ENCODE data around the gene PTPN12.

PTPN12 gene

DNA sequence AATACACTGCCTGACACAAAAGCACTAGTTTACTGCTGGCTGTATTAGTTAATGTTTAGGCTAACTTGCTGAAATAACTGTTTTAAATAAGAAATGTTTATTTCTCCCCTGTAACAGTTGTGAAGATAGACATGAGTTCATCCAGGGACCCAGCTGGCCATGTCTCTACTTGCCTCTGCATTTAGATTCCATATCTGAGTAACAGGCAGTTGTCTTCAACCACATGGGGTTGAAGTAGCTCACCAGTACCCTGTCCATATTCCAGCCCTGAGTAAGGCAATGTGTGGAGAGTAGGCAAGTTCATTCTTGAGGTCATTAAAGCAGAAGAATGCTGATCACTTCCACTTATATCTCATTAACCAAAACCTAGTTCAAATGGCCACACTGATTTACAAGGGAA lies 128.1 kb downstream of the PTPN12 start:
- DNase-seq, result no peak

DNA sequence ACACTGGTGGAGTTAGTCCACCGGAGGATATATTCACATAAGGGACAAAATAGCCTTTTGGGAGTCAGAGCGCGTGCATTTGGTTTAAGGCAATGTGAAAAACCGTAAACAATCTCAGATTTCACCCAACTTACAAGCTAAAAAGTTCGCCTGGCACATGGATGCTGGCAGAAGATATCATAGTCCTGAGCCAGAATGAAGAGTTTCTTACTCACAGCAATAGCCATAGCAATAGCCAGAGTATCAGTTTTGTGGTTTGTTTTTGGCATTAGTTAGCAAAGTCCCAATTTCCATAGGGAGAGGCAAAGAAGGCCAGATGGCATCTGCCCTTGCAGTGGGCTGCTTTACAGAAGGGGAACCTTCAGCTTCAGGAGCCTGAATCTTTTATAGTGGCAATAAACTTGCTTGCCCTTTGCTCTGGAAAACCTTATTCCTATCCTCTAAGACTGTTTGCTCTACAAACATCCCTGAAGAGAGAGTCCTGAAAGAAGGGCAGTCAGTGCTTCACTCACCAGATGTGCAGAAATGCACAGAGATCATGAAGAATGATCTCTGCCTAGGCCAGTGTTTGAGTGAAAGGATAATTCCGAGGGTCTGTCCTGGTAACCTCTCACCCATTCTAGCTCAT lies 130.5 kb downstream of the PTPN12 start:
- DNase-seq, result no peak

DNA sequence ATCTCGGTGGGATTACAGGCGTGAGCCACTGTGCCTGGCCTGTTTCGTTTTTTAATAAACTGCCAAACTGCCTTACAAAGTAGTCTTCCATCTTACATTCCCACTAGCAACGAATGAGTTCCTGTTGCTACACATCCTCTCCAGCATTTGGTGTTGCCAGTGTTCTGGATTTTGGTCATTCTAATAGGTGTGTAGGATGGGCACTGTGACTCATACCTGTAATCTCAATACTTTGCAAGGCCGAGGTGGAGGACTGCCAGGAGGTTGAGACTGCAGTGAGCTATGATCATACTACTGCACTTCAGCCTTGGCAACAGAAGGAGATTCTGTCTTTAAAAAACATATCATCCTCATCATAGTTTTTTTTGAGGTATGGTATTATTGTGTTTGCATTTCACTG lies 137.8 kb downstream of the PTPN12 start:
- no peak for DNase-seq

DNA sequence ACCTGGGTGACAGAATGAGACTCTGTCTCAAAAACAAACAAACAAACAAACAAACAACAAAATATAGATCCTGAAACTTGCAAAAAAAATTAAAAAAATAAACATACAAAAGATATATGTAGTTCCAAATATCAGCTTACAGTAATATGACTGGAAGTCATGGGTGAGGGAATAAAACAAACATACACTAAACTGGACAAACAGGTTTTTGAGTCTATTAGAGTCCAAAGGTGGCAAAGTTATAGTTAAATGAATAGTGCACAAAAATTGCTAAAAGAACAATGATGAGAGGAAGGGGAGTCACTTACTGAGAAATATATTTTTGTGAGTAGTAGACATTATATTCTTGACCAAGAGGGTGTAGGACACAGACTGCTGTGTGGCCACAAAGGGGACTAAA lies 142.5 kb downstream of the PTPN12 start:
- peak; percentile 38 for DNase-seq

DNA sequence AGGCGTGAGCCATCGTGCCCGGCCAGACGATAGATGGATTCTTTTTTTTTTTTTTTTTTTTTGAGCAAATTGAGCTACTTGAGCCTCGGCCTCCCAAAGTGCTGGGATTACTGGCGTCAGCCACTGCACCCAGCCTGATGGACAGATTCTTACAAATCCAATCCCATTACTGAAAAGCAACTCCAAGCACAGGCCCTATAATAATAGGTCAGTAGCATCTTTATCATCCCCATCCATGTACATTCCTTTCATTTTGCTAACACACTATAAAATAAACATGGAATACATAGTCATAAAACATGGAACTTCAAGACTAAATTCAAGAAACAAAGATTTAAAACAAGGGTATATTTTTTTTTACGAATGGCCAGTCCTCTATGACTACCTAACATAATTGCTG lies 143.2 kb downstream of the PTPN12 start:
- DNase-seq, result no peak

DNA sequence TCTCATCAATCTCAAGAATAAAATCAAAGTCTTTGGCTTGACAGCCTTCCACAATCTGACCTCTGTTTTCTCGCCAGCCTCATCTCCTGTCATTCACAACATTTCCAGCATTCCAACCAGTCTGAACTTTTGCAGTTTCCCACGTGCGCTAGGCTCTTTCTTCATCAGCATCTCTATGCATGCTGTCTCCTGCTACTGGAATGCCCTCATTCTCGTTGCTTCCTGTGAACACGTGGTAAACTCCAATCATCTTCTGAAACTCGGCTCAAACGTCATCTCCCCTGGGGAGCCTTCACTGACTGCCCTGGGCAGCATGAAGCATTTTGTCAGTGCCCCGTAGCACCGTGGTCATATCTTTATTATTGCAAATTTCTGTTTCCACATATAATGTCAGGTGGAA lies 146.9 kb downstream of the PTPN12 start:
- DNase-seq, result no peak

DNA sequence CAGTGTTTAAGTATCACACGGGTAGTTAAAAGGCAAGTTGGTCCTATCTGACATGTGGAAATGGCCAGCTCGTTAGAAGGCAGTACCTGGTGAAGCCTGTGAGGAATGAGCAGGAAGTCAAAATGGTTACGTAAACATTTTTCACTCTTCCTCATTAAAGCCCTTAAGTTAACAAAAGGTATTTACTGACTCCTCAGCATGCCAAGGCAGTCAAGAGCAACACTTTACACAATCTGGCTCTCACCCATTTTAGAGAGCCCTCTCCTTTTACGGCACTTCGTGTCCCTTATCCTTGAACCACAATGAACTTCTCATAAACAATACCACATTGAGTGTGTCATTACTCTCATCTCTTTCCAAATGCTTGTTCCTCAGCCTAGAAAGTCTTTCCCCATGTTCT lies 148.1 kb downstream of the PTPN12 start:
- peak; percentile 64 for DNase-seq

DNA sequence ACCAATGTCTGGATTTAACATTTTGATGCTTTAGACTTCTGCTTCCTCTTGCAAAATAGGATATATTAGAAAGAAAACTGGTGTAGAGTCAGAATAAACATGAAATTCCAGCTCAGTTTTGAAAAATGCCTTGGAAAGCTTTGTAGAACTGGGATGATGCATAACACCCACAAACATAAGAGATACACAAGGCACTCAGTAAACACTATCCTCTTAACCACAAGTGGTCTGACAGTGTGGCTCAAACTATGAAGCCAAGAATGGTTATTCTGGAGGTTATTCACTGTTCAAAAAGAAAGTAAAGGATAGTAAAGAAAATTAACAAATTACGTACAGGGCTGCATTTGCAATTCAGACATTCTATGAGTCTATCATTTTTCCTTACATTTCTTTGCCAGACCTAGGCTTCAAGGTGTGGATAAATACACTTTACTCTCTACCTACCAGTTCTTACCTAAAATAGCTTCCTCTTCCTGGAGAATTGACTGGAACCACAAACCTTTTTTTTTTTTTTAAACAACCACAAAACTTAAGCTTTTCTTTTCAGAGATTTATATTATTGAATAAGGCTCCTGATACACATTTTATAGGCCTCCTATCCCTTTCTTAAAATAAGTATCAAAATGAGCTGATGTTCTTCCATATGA lies 150.1 kb downstream of the PTPN12 start:
- DNase-seq, result no peak

DNA sequence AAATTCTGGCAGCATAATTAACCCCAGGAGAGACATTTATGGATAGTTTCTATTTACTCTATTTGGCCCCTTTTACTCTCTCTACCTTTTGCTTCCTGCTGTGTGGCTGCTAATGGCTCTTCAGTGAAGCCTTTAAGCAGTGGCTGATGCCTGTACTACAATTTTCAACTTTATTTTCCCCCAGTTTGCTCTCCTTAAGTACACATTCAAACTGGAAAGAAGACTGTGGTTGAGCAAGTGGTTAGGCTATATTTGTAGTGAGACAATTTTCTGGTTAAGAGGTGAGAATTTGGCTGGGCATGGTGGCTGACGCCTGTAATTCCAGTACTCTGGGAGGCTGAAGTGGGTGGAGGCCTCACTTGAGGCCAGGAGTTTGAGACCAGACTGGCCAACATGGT lies 150.7 kb downstream of the PTPN12 start:
- no peak for DNase-seq

Data from NCI-H345 (cell line).